Mesenchymal stem cell (in vitro differentiated cells and primary cell): ENCODE data around the gene FGD6.
"Not testable (repeated sequence)": the region's sequence is repeated elsewhere in the genome, so short reads cannot be mapped to it uniquely, and the experiment has no call there.

Experiments
- DNase-seq: peaks from one replicate; pipeline ENCODE4 v3.0.0-alpha.2; 2013
- H2AFZ ChIP-seq: one replicate; pipeline ENCODE4 v1.6.1; 2013; ENCODE audit warnings: low read depth, mild to moderate bottlenecking, control low read depth, inconsistent platforms, low read length, moderate library complexity
- H2AK5ac ChIP-seq: 2 replicates; pipeline ENCODE4 v1.6.1; 2013; ENCODE audit warnings: low read length, moderate library complexity, mild to moderate bottlenecking, inconsistent platforms; ENCODE audit not compliant: severe bottlenecking
- H2BK120ac ChIP-seq: one replicate; pipeline ENCODE4 v1.6.1; 2013; ENCODE audit warnings: low read depth, mild to moderate bottlenecking, inconsistent platforms, low read length, moderate library complexity
- H2BK12ac ChIP-seq, 2 experiments: one replicate each; pipeline ENCODE4 v1.6.1; 2013; ENCODE audit warnings: inconsistent platforms in 2 of 2, low read length in 2 of 2, mild to moderate bottlenecking in 2 of 2, moderate library complexity in 2 of 2, control low read depth in 1 of 2
- H2BK15ac ChIP-seq: one replicate; pipeline ENCODE4 v1.6.1; 2013; ENCODE audit warnings: mild to moderate bottlenecking, low read depth, inconsistent platforms; ENCODE audit not compliant: poor library complexity, severe bottlenecking
- H2BK5ac ChIP-seq: 2 replicates; pipeline ENCODE4 v1.6.1; 2013; ENCODE audit warnings: low read depth, mild to moderate bottlenecking, low read length, control low read depth, inconsistent platforms; ENCODE audit not compliant: poor library complexity, severe bottlenecking
- H3K14ac ChIP-seq, 2 experiments: one replicate each; pipeline ENCODE4 v1.6.1; 2013; ENCODE audit warnings: inconsistent platforms in 2 of 2, low read length in 2 of 2, control low read depth in 1 of 2, mild to moderate bottlenecking in 1 of 2, moderate library complexity in 1 of 2
- H3K18ac ChIP-seq, 2 experiments: one replicate each; pipeline ENCODE4 v1.6.1; 2013; ENCODE audit warnings: inconsistent platforms in 2 of 2, low read length in 2 of 2, control low read depth in 1 of 2, low read depth in 1 of 2, mild to moderate bottlenecking in 1 of 2
- H3K23ac ChIP-seq, 2 experiments: one replicate each; pipeline ENCODE4 v1.6.1; 2013; ENCODE audit warnings: inconsistent platforms in 2 of 2, low read length in 2 of 2, mild to moderate bottlenecking in 2 of 2, moderate library complexity in 2 of 2, control low read depth in 1 of 2
- H3K27ac ChIP-seq: 2 replicates; pipeline ENCODE4 v1.5.1; 2013; ENCODE audit warnings: mild to moderate bottlenecking, moderate library complexity, low read length, control low read depth, inconsistent platforms; ENCODE audit not compliant: poor library complexity, severe bottlenecking
- H3K27me3 ChIP-seq, 2 experiments: 2 replicates each; pipeline versions ENCODE4 v1.6.1 to v1.7.0; 2013; ENCODE audit warnings: low read length in 2 of 2, mild to moderate bottlenecking in 2 of 2, moderate library complexity in 2 of 2, control low read depth in 1 of 2, inconsistent platforms in 1 of 2; ENCODE audit not compliant: control insufficient read depth in 1 of 2, insufficient read depth in 1 of 2
- H3K36me3 ChIP-seq, 2 experiments: 2 replicates each; pipeline versions ENCODE4 v1.6.1 to v1.7.0; 2013; ENCODE audit warnings: low read length in 2 of 2, control low read depth in 1 of 2, inconsistent platforms in 1 of 2, low read depth in 1 of 2, mild to moderate bottlenecking in 1 of 2; ENCODE audit not compliant: insufficient read depth in 2 of 2, control insufficient read depth in 1 of 2
- H3K4ac ChIP-seq, 2 experiments: one replicate each; pipeline ENCODE4 v1.6.1; 2013; ENCODE audit warnings: inconsistent platforms in 2 of 2, low read length in 2 of 2, mild to moderate bottlenecking in 2 of 2, moderate library complexity in 2 of 2, control low read depth in 1 of 2, low read depth in 1 of 2
- H3K4me1 ChIP-seq: 2 replicates; pipeline ENCODE4 v1.6.1; 2013; ENCODE audit warnings: low read depth, low read length, control low read depth; ENCODE audit not compliant: control insufficient read depth, insufficient read depth
- H3K4me2 ChIP-seq: 2 replicates; pipeline ENCODE4 v1.6.1; 2013; ENCODE audit warnings: low read length, mild to moderate bottlenecking, inconsistent platforms; ENCODE audit not compliant: poor library complexity, severe bottlenecking
- H3K4me3 ChIP-seq, 2 experiments: 2 replicates each; pipeline versions ENCODE4 v1.5.1 to v1.7.0; 2013; ENCODE audit warnings: low read length in 2 of 2, mild to moderate bottlenecking in 2 of 2, control low read depth in 1 of 2, low read depth in 1 of 2; ENCODE audit not compliant: insufficient read depth in 1 of 2
- H3K79me1 ChIP-seq: replicated peaks from 2 replicates; pipeline ENCODE4 v1.6.1; 2013; ENCODE audit warnings: mild to moderate bottlenecking, control low read depth, low read length, inconsistent platforms; ENCODE audit not compliant: poor library complexity, severe bottlenecking
- H3K9ac ChIP-seq: 2 replicates; pipeline ENCODE4 v1.7.0; 2013; ENCODE audit warnings: mild to moderate bottlenecking, low read length, moderate library complexity
- H3K9me3 ChIP-seq: 2 replicates; pipeline ENCODE4 v1.7.0; 2013; ENCODE audit warnings: mild to moderate bottlenecking, low read length; ENCODE audit not compliant: control insufficient read depth
- H4K8ac ChIP-seq: one replicate; pipeline ENCODE4 v1.6.1; 2013; ENCODE audit warnings: inconsistent platforms, mild to moderate bottlenecking, low read length, moderate library complexity
- H4K91ac ChIP-seq: one replicate; pipeline ENCODE4 v1.6.1; 2013; ENCODE audit warnings: mild to moderate bottlenecking, low read length, inconsistent platforms
- WGBS: methylation state at CpG from one replicate; pipeline ENCODE4 v1.1.7; 2013; ENCODE audit warnings: mixed read lengths; 5-methylcytosine and 5-hydroxymethylcytosine counted together

The FGD6 gene

DNA sequence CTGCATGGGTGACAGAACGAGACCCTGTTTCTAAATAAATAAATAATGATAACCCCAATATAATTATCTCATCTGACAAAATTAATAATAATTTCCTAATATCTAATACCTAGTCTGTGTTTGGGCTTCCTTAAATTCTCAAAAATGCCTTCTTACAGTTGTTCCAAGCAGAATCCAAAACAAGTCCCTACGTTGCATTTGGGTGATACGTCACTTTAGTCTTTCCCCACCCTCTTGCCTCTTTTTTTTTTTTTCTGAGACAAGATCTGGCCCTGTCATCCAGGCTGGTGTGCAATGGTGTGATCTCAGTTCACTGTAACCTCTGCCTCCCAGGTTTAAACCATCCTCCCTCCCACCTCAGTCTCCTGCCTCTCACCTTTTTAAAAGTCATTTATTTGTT is 27.1 kb upstream of the FGD6 start:
- Histone ChIP-seq H3K23ac (no peak overlapping the region), H2BK12ac (no peak overlapping the region), H2BK15ac (no peak overlapping the region), H2AK5ac (no peak overlapping the region), H3K4me1 (peaks cover 7% of the 10 kb centered on the region), H3K9ac (no peak overlapping the region), H4K91ac (no peak overlapping the region), H3K27me3 (no peaks in the 10 kb centered on the region), H2AFZ (no peak overlapping the region), H3K79me1 (peaks cover 9% of the 10 kb centered on the region), H3K4me3 (no peak overlapping the region), H4K8ac (no peak overlapping the region), H3K36me3 (peaks cover 3 to 12% of the 10 kb centered on the region in 2 experiments), H3K18ac (no peak overlapping the region), H3K27ac (no peak overlapping the region), H2BK5ac (no peak overlapping the region), H3K4me2 (no peak overlapping the region), H3K4ac (no peak overlapping the region), H2BK120ac (no peak overlapping the region), H3K9me3 (no peaks in the 10 kb centered on the region), H3K14ac (no peak overlapping the region)
- WGBS, result 100% methylated on average over 2 of the region's 3 CpGs
- no peak for DNase-seq

DNA sequence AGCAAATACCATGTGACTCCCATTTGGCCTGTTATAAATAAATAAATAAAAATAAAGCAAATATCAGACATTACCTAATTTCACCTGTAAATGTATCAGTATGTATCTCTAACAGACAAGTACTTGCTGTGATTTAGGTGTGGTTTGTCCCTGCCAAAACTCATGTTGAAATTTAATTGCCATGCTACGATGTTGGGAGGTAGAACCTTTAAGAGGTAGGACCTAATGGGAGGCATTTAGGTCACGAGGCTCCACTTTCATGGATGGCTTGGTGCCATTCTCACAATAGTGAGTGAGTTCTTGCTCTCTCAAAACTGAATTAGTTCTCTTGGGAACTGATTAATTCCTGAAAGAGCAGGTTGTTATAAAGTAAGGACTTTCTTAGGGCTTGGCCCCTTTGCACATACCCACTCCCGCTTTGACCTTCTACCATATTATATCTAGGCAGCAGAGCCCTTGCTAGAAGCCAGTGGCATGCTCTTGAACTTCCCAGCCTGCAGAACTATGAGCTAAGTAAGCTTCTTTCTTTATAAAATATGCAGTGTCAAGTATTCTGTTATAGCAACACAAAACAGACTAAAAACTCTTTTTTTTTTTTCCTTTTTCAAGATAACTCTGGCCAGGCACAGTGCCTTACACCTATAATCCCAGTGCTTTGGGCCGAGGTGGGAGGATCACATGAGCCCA is 26.4 kb upstream of the FGD6 start:
- no peak overlapping the region for H3K14ac ChIP-seq
- H3K27me3 ChIP-seq, result no peaks in the 10 kb centered on the region
- H3K18ac ChIP-seq, result no peak overlapping the region
- no peak overlapping the region for H3K23ac ChIP-seq
- no peak overlapping the region for H4K91ac ChIP-seq
- no peak overlapping the region for H3K4me3 ChIP-seq
- 95% methylated on average over 4 of the region's 4 CpGs for WGBS
- no peak overlapping the region for H3K9ac ChIP-seq
- H2AK5ac ChIP-seq, result no peak overlapping the region
- no peak overlapping the region for H2BK120ac ChIP-seq
- no peaks in the 10 kb centered on the region for H3K9me3 ChIP-seq
- no peak overlapping the region for H3K4me2 ChIP-seq
- no peak overlapping the region for H3K27ac ChIP-seq
- no peak for DNase-seq
- peaks cover 9% of the 10 kb centered on the region for H3K79me1 ChIP-seq
- H2AFZ ChIP-seq, result no peak overlapping the region
- no peak overlapping the region for H4K8ac ChIP-seq
- no peak overlapping the region for H2BK15ac ChIP-seq
- H2BK12ac ChIP-seq, result no peak overlapping the region
- H3K36me3 ChIP-seq, result peaks cover 3 to 12% of the 10 kb centered on the region in 2 experiments
- H3K4me1 ChIP-seq, result peaks cover 7% of the 10 kb centered on the region
- no peak overlapping the region for H2BK5ac ChIP-seq
- H3K4ac ChIP-seq, result no peak overlapping the region

DNA sequence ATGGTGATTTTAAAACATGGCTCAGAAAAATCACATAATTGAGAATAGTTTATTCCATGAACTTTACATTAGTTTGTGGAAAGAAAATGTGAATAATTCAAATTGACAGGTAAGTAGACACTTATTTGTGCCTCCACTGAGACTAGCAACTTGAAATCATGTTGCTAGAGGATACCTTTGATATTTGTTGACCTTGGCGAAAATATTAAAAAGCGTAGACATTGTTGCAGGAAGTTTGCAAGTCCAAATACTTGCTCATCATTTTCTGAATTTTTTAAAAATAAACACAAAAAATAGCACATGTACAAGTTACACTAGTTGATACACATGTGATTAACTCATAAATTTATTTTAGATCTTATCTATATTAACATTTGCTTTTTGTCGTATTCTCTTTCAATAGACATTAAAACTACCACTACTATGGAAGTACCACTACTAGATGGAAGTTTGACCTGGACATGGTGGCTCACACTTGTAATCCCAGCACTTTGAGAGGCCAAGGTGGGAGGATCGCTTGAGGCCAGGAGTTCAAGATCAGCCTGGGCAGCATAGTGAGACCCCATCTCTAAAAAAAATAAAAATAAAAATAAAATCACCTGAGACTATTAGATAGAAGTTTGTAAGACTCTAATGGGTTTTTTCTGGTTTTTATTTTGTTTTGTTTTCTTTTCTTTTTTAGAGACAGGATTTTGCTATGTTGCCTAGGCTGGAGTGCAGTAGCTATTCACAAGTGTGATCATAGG is 24.7 kb upstream of the FGD6 start:
- H3K23ac ChIP-seq, result no peak overlapping the region
- H3K4me1 ChIP-seq, result peaks cover 7% of the 10 kb centered on the region
- H3K9ac ChIP-seq, result no peak overlapping the region
- H2AK5ac ChIP-seq, result no peak overlapping the region
- no peak overlapping the region for H2BK15ac ChIP-seq
- WGBS, result 100% methylated on average over 1 of the region's 4 CpGs
- H3K9me3 ChIP-seq, result no peaks in the 10 kb centered on the region
- no peak overlapping the region for H4K8ac ChIP-seq
- H2BK5ac ChIP-seq, result no peak overlapping the region
- H3K18ac ChIP-seq, result no peak overlapping the region
- no peak overlapping the region for H2AFZ ChIP-seq
- H3K4me2 ChIP-seq, result no peak overlapping the region
- H3K4ac ChIP-seq, result no peak overlapping the region
- H3K4me3 ChIP-seq, result no peak overlapping the region
- DNase-seq, result no peak
- peaks cover 11% of the 10 kb centered on the region for H3K79me1 ChIP-seq
- H3K27me3 ChIP-seq, result no peaks in the 10 kb centered on the region
- H3K36me3 ChIP-seq, result peaks cover 8 to 12% of the 10 kb centered on the region in 2 experiments
- no peak overlapping the region for H2BK12ac ChIP-seq
- no peak overlapping the region for H4K91ac ChIP-seq
- H2BK120ac ChIP-seq, result no peak overlapping the region
- H3K14ac ChIP-seq, result no peak overlapping the region
- H3K27ac ChIP-seq, result no peak overlapping the region

DNA sequence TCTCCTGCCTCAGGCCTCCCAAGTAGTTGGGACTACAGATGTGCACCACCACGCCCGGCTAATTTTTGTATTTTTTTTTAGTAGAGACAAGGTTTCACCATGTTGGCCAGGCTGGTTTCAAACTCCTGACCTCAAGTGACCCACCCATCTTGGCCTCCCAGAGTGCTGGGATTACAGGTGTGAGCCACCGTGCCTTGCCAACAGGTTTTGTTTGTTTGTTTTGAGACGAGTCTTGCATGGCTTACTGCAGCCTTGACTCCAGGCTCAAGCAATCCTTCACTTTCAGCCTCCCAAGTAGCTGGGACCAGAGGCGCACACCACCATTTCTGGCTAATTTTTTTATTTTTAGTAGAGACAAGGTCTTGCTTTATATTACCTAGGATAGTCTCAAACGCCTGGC is 23.9 kb upstream of the FGD6 start:
- H3K36me3 ChIP-seq, result peaks cover 8 to 15% of the 10 kb centered on the region in 2 experiments
- H3K79me1 ChIP-seq, result peaks cover 11% of the 10 kb centered on the region
- DNase-seq, H3K27ac ChIP-seq, H3K4me1 ChIP-seq, H2AK5ac ChIP-seq, H3K9ac ChIP-seq, H2BK5ac ChIP-seq, H2BK120ac ChIP-seq, H3K18ac ChIP-seq, H3K4me2 ChIP-seq, H3K23ac ChIP-seq, H3K4me3 ChIP-seq, H3K14ac ChIP-seq, H2BK15ac ChIP-seq, H2AFZ ChIP-seq, H3K27me3 ChIP-seq, H3K9me3 ChIP-seq, H4K91ac ChIP-seq, H3K4ac ChIP-seq, H2BK12ac ChIP-seq, H4K8ac ChIP-seq: not testable (repeated sequence)
- WGBS, result 94% methylated on average over 4 of the region's 6 CpGs
